Inflammatory macrophage treated with lipopolysaccharide for 1 hour (primary cell): ENCODE results near the gene DUOX1.
A peak's percentile ranks its signal among the peaks of the same experiment; 100 is the strongest.
"Not testable (repeated sequence)": the region's sequence is repeated elsewhere in the genome, so short reads cannot be mapped to it uniquely, and the experiment has no call there.

Experiments used
- DNase-seq, 2 donors: peaks; one replicate each; pipeline ENCODE4 v3.0.0-alpha.2; 2020 to 2022

DUOX1 gene

DNA sequence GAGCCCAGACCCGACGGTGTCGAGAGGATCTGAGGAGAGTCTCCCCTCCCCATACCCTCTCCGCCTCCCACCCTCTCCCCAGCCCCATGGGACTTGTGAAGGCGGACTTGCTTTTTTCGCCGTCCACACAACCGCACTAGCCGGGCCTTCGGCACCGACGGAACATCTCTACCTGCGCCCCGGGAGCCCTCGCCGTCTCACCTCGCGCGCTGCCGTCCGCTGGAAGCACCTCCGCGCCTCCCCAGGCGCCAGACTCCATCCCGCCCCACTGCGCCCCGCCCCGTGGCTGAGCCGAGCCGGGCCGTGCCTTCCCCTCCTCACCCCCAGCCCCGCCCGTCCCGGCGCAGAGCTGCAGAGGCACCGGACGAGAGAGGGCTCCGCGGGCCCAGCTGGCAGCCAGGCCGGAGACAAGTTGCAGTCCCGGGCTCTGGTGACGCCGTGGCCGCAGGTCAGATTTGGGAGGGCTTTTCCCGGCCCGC, at the start of gene DUOX1, which contains the start of gene DUOXA1:
Gene DUOX1, plus strand, starts transcription at position 344 of the 479 bp plus-strand sequence. CDS start 1,973 bp downstream, outside the sequence.
Gene DUOXA1, minus strand, starts transcription at position 229 of the 479 bp plus-strand sequence. CDS start 6,865 bp downstream, outside the sequence.
- DNase-seq, result no peak

DNA sequence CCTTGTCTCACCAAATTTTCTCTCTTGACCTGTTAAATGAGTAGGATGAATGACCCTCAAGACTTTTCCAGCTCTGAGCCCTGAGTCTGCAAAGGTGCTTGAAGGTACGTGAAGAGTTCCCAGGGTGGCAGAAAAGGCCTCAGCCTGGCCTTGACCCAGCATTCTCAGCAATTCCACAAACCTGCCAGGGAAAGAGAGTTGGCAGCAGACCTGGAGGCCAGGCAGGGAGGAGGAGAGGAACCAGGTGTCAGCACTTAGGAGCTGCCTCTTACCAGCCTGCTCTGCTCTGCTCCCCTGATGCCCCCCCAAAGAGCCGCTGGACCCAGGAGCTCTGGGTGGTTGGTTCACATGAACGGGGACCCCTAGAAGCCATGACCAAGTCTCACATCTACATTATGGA, 49.2 kb upstream of the DUOX1 start:
- not testable (repeated sequence) for DNase-seq

DNA sequence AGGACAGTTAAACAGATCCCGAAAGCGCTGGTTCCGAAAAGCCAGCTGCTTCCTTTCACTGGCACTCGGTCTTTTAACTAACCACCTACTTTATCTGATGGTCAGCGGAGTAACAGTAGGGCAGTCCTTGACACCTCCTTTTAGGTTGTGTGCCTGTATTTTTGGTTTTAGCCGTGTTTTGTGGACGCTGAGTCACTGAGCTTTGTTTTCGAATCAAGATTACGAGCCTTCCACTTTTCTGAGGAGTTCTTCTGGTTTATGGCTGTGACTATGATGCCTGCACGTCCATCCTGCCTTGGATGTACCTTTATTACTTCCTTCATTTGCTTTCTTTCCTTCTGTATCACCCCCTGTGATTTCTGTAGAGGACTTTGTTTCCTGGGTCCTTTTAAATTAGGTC, 47.4 kb upstream of the DUOX1 start:
- DNase-seq, result not testable (repeated sequence)

DNA sequence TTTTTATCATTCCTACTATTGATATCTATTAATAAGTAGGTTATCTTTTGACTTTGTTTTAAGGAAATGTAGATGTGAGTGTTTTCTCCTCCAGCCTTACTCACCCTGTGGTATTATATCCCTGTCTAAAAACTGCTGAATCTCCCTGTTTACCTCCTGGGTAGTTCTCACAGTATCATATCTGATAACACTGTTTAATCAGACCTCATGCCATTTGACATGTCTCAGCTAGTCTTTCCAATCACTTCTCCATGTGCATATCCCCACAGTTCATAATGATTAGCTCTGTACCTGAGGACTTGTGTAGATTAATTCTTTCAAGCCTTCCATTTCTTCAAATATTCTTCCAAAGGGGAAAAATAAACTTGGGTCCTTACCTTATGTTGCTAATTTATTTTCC, 46.6 kb upstream of the DUOX1 start:
- DNase-seq, result no peak

DNA sequence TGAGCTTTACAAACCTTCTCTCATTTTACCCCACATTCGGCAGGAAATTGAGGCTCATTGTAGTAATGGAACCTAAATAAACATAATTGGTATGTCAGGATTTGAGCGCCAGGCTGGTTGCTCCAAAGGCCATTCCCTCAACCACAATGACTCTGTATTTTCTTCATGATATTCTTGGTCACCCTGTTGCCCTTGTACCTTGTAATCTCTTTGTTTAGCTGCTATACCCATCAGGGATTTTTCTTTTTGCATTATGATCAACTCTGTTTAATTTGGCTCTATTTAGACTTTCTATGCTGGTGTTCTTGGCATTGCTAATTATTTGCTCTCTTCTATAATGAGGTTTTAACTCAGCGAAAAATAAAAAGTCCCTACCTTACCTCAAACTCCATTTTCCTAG, 45.6 kb upstream of the DUOX1 start:
- DNase-seq, result no peak

DNA sequence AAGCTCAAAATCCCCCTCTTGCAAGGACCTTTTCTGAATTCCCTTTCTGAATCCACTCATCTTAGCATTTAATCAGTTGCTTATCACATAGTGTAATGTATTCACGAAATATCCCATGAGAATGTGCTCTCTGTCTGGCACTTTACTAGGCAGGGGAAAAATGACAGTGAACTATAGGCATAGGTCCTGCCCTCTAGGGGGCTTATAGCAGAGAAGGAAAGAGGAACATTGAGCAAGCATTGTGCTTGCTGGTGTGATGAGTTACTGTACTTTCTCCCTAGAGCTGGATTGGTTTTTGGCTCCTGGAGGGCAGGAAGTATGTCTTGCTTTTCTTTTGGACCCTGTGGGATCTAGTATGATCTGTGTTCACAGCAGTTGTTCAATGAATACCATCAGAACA, 42.3 kb upstream of the DUOX1 start:
- no peak for DNase-seq

DNA sequence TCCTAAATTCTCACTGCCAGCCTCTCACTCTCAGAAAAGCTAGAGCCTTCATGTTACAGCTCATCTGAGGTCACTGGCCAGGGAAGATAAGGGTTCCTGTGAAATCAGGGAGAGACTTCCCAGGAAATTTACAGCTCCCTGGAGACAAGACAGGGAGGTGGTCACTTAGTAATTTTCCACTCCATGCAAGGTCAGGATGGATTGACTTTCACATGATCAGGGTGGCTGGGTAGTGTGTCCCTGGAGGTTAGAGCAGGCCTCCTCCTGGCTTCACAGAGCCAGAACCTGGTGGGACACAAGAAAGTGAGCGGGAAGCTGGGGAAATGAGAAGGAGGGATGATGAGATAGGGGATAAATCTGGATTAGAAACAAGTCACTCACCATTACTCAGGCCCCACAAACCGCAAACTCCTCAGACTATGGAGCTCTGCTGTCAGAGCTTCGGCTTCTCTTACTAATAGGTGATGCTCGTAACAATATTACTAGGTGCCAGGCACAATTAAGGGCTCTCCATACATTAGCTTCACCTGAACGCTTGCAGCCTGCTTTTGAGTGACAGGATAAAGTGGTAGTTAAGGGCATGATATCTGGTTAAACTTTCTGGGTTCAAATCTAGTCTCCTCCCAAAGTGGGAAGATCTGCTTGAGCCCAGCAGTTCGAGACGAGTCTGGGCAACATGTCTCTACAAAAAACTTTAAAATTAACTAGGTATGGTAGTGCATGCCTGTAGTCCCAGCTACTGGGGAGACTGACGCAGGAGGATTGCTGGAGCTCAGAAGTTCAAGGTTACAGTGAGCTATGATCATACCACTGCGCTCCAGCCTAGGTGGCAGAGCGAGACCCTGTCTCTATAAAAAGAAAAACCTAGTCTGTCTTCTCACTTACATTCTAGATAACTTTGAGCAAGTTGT, 40.7 kb upstream of the DUOX1 start:
- no peak for DNase-seq

DNA sequence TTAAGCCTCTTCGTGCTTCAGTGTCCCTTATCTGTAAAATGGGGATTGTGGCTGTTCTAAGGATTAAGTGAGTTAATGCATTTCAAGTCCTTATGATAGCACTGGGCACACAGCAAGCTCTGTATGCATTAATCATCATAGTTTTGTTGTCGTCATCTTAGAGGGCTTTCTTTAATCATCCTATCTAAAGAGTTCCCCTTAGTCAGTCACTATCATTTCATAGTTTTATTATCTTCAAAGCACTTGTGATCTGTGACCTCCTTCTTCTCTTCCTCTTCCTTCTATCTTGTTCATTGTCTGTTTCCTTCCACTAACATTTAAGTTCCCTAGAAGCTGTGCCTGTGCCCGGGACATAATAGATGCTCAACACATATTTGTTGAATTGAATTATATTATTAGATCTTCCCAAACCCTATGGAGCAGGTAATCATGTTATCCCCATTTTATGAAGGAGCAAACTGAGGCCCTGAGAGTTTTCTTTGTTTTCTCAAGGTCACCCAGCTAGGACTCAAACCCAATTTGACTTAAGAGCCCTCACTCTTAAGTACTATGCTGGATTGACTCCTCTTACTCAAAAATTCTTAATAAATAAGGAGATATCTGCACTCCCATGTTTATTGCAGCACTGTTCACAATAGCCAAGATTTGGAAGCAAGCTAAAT, 40.0 kb upstream of the DUOX1 start:
- DNase-seq, result no peak

DNA sequence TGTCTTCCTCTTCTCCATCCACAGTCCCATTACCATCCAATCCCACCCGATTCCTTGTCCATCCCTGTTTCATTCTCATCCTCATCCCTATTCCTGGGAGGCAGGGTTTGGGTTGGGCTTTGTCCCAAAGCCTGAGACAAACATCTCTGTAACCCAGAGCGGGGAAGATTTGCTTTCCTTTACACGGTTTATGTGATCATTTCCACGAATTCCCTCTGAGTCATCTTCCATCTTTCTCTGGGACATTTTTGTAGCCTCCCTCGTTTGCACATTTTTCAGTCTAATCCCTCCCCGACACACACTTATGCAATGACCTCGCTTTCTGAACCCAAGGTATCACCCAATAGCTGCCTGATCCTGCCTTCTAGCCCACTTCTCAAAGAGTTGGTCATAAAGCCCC, 38.6 kb upstream of the DUOX1 start:
- DNase-seq, result no peak

DNA sequence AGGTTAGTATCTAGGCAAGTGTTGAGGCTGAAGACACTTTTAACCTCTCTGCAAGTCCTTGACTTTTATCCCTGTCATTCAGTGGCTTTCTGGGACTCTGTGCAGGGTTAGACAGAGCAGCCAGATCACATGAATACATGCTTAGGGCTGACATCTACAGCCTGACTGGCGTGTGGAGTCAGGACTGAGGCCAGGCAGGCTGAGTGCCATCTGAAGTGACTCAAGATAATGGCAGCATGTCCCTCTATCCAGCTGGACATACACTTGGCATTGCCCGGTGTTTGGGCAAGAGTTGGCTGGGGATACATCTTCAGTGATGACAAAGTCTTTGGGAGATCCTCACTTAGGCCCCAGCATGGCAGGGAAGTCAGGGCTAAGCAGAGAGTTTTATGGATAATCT, 38.2 kb upstream of the DUOX1 start:
- DNase-seq, result no peak

DNA sequence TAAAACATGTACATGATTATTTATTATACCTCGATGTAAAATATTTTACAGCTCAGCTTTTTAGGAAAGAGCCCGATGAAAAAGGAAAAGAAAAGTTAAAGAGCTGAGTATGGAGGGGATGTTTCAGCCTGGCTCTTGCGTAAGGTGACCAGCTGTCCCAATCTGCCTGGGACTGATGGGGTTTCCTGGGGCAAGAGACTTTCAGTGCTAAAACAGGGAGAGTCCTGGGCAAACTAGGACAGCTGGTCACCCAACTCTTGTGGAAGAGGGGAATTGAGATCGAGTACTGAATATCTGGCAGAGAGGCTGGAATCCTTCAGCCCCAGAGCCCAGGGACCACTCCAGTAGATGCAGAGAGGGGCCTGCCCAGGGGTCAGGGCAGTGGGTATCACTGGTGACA, 36.8 kb upstream of the DUOX1 start:
- DNase-seq, result peak in 1 of 2 donors; percentile 9

DNA sequence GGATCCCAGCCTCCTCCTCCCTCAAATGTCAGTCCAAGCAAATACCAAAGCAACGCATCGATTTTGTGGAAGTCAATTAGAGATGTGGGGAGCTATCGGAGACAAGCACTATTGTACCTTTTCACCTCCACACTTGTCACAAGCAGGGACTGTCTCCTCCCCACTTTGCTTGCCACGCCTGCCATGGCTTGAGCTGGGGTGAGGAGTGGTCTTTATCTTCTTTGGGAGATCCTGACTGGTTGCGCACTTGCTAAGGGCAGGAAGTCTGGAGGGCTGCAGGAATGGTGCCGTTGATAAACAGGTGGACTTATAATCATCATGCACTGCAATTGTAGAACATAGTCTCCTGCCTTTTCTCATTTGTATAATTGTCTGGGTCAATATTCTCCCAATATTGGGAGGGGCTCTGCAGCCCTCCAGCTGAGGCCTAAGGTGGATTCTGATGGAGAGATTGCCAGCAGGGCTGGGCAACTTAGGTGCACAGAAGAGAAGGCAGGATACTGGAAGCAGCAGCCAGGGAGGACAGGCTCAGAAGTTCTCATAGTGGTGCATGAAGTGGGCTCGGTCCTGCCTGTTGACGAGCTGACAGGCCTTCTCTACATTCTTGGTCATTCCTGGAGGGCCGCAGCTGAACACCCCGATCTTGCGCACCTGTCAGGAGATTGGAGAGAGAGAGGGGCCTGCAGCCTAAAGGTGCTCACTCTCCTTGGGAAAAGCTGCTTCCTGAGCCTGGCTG, 36.0 kb upstream of the DUOX1 start:
- DNase-seq, result no peak

DNA sequence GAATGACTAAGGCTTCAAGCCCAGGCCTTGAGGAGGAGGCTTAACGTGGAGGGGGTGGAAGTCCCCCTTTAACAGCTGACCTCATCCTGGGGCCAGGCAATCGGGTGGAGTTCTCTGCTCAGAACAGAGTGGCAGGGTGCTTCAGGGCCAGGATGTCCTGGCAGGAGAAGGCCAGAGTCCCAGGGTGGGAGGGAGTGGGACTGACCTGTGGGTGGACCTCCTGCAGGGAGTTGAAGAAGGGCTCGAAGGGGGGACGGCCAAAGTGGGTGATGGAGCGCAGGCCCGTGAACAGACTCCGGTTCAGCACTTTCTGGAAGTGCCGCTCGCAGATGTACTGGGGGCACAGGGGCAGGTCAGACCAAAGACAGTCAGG, 35.5 kb upstream of the DUOX1 start:
- DNase-seq, result no peak

DNA sequence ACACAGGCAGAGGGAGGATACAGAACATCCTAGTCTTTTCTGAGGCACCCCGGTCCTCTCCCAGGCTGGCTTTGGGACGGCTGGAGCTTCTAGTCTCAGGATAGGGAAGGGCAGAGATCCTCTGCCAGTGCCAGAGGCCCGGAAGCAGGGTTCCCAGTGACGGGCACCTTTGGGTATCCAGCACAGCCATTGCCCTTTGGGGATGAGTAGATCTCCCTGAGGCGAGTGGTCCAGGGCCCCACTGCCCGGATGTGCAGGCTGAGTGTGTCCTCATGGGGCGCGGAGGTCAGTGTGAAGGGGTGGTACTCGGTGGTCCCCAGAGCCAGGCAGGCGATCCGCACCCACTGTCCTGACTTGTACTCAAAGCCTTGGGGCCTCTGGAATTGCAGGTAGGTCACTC, 34.1 kb upstream of the DUOX1 start:
- DNase-seq, result no peak

DNA sequence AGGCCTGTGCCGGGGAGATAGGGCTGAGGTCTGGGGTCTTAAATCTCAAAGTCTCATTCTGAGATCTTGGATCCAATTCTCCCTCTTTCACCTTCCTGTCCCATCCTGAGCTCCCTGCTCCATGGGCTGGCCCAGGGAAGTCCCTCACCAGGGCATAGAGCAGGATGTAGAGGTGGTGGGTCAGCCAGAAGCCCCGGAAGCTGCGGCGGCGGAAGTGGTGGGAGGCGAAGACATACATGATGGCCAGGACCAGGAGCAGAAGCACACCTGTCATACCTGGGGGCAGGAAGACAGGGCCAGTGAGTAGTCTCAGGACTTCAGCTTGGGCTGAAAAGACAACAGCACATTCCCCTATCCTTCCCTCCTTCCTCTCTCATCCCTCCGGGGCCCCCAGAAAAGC, 32.3 kb upstream of the DUOX1 start:
- DNase-seq, result no peak

DNA sequence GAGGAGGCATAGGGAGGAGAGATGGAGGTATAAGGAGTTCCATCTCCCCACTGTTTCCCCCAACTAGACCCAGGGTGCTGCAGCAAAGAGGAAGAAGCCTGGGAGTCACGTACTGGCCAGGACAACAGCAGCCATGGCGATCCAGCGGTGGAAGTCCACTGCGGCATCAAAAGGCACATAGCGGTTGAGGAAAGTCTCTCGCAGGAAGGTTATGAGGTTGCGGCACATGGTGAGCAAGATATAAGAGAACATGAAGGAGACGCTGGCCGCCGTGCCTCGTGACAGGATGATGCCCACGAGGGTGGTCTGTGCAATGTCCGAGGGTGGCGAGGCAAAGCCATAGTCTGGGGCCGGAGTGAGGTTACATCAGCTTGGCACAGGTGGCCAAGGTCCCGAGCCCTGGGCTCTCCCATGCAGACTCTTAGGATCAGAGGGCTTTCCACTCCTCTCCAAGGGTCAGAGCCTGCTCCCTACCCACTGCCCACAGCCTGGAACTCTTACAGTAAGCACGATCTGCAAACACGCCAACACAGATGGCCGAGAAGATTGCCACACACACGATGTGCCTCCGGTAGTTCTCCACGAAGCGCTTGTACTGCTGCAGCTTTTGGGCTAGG, 30.1 kb upstream of the DUOX1 start:
- no peak for DNase-seq

DNA sequence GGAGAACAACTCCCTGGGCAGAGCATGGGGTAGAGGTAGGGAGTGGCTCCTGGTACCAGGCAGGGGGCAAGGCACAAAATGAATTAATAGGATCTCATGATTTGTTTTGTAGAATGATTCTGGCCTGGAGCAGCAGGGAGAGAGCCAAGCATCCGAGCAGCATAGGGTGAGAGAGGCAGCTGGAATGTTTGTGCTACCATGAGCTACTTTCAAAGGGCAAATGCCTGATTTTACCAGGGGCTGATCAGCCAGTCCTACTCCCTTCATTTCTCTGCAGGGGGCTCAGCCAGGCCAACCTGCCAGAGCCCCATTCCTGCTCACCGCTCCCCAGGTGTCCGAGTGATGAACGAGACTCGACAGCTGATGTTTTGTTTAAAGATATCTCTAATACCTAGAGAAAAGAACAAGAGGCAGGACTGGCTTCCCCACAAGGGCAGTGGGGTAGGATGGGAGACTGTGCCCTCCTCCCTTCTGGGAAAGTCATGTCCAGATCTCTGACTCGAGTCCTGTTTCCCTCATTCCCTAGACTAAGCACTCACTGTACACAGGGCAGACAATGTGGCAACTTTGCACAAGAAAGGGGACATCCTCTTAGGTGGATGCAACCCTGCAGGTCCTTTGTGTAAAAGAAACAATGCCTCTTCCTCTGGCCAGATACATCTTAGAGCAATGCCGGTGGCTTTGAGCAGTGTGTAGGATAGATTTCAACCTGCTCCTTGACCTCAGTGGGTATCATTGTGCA, 28.7 kb upstream of the DUOX1 start:
- no peak for DNase-seq

DNA sequence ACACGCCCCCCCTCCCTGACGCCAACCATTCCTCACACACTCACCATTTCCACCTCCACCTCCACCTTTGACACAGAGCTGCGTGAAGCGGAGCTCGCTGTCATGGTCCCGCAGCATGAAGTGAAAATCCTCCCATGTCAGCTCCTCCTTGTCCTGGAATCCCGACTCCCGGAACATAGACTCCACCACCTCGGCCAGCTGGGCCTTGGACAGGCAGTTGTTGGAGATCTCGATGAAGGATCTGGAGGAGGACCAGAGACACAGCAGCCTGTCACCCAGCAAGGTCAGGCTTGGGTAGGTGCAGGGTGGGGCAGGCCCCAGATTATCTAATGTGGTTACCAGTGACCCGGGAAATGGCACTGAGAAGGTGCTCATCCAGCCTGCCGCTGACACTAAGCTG, 28.0 kb upstream of the DUOX1 start:
- DNase-seq, result no peak

DNA sequence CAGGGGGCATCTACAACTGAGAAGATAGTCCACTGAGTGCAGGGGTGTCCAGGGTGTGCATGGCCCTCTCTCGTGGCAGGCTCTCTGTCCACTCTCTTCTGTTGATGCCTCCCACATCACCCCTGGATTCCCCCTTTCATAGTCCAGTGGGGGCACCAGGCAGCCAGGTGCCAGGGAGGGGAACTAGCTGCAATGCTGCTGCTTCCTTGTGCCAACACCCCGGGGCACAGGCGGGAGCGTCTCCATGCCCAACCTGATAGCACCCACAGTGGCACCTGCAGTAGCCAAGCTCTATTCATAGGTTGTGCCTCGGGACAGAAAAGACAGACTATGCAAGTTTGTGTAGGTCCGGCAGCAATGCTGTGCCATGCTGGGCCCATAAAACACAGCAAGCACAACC, 27.6 kb upstream of the DUOX1 start:
- DNase-seq, result no peak

DNA sequence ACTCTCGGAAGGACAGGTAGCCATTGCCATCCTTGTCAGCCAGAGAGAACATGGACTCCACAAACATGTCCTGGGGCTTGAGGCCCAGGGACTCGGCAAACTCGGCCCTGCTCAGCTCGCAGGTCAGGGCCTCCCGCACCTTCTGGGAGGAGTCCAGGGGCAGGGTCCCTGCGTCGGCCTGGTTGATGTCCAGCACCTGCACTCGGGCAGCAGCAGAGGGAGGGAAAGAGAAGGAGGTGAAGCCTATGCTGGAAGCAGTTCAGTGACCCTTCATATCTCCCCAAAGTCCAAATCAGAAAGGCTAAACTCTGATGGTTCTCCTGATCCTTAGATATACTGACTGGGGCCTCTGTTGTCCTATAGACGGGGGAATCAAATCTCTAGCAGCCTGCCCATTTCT, 25.6 kb upstream of the DUOX1 start:
- DNase-seq, result not testable (repeated sequence)

DNA sequence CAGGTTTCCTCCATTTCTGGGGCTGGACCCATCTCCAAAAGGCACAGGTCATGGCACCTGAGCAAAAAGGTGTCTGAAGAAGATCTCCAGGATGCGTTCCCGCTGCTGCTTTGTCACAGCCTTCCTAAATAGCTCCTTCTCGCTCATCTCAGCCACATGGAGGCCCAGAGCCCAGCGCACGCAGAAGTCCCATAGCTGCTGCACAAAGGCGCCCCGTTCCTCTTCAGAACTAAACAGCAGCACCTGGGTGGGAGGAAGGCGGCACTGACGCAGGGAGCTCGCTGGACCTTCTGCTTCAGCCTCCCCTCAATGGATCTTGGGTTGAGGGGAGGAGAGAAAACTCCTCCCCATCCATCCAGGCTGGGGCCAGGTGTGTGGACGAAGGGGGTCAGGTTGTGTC, 24.2 kb upstream of the DUOX1 start:
- no peak for DNase-seq
